ENCODE data around the gene ABCC9. TPM values are rescaled to one million over a fixed set of nuclear protein-coding genes. Genes with fewer than 3 reads are reported as not detected.

ABCC9 gene
- polyA plus RNA-seq, 1 of the 3 experiments (the other 2 are of a cell fraction): 0.02 TPM

DNA sequence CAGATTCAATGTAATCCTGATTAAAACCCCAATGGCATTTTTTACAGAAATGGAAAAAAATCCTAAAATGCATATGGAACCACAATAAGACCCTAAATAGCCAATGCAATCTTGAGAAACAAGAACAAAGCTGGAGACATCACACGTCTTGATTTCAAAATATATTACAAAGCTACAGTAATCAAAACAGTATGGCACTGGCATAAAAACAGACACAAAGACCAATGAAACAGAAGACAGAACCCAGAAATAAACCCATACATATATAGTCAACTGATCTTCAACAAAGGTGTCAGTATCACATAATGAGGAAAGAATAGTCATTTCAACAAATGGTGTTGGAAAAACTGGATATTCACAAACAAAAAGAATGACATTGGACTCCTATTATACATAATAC is 9.4 kb upstream of the ABCC9 start:
- no peaks in the 10 kb centered on the region for H3K4me1 ChIP-seq (ENCODE audit: control insufficient read depth in 1 of 2, insufficient read depth in 2 of 2, low read depth in 1 of 2, low read length in 1 of 2)
- 0% methylated on average over 1 of the region's 1 CpG for WGBS (ENCODE audit: low lambda C conversion rate)
- H3K9me2 ChIP-seq: no peaks in the 10 kb centered on the region; the same call in 1 of the 2 replicates
- no peaks in the 10 kb centered on the region for H3K36me3 ChIP-seq (replicated peaks in 1 of 2; ENCODE audit: control insufficient read depth in 1 of 2, insufficient read depth in 2 of 2, low read length in 1 of 2)
- H3K27ac ChIP-seq (ENCODE audit: low read depth in 2 of 2, low read length in 1 of 2): no peak overlapping the region
- H3K9me3 ChIP-seq: no peaks in the 10 kb centered on the region
- TF ChIP-seq RXRA (IDR thresholded peaks at IDR 0.05; ENCODE audit: borderline replicate concordance, low read depth): no peak
- TF ChIP-seq, protein P1, sequence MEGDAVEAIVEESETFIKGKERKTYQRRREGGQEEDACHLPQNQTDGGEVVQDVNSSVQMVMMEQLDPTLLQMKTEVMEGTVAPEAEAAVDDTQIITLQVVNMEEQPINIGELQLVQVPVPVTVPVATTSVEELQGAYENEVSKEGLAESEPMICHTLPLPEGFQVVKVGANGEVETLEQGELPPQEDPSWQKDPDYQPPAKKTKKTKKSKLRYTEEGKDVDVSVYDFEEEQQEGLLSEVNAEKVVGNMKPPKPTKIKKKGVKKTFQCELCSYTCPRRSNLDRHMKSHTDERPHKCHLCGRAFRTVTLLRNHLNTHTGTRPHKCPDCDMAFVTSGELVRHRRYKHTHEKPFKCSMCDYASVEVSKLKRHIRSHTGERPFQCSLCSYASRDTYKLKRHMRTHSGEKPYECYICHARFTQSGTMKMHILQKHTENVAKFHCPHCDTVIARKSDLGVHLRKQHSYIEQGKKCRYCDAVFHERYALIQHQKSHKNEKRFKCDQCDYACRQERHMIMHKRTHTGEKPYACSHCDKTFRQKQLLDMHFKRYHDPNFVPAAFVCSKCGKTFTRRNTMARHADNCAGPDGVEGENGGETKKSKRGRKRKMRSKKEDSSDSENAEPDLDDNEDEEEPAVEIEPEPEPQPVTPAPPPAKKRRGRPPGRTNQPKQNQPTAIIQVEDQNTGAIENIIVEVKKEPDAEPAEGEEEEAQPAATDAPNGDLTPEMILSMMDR (IDR thresholded peaks at IDR 0.05): no peak
- H3K79me2 ChIP-seq (ENCODE audit: insufficient read depth): no peaks in the 10 kb centered on the region; the same call in 1 of the 2 replicates
- H3K4me3 ChIP-seq (ENCODE audit: low read depth in 2 of 2, low read length in 1 of 2): no peak overlapping the region
- no peak for DNase-seq
- no peak overlapping the region for H2AFZ ChIP-seq (ENCODE audit: low read depth)
- H4K20me1 ChIP-seq (ENCODE audit: insufficient read depth): no peaks in the 10 kb centered on the region
- no peak overlapping the region for H3K9ac ChIP-seq
- ChIA-PET POLR2A (no interaction called here), CTCF (no interaction called here)
- no peak overlapping the region for H3K4me2 ChIP-seq
- no peaks in the 10 kb centered on the region for H3F3A ChIP-seq (replicated peaks; ENCODE audit: insufficient read depth)
- H3K27me3 ChIP-seq (ENCODE audit: insufficient read depth): no peaks in the 10 kb centered on the region

DNA sequence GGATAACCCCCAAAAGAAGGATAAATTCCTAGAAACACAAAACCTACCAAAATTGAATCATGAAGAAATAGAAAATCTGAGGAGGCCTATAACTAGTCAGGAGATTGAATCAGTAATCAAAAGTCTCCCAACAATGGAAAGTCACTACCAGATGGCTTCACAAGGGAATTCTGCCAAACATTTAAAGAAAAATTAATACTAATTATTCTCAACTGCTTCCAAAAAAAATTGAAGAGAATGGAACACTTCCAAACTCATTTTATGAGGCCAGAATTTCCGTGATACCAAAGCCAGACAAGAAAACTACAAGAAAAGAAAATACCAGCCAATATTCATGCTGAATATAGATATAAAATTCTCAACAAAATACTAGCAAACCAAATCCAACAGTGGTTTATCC is 7.8 kb upstream of the ABCC9 start:
- 2% methylated on average over 1 of the region's 1 CpG for whole genome bisulfite sequencing (ENCODE audit: low lambda C conversion rate)
- no peak overlapping the region for H3K27ac ChIP-seq (ENCODE audit: low read depth in 2 of 2, low read length in 1 of 2)
- H4K20me1 ChIP-seq (ENCODE audit: insufficient read depth): no peaks in the 10 kb centered on the region
- H3K36me3 ChIP-seq (replicated peaks in 1 of 2; ENCODE audit: control insufficient read depth in 1 of 2, insufficient read depth in 2 of 2, low read length in 1 of 2): no peaks in the 10 kb centered on the region
- POLR2A ChIA-PET: no interaction called here
- H2AFZ ChIP-seq (ENCODE audit: low read depth): no peak overlapping the region
- H3K4me2 ChIP-seq: no peak overlapping the region
- no peaks in the 10 kb centered on the region; the same call in 1 of the 2 replicates for H3K79me2 ChIP-seq (ENCODE audit: insufficient read depth)
- no peaks in the 10 kb centered on the region for H3K9me3 ChIP-seq
- H3K9ac ChIP-seq: no peak overlapping the region
- H3K27me3 ChIP-seq (ENCODE audit: insufficient read depth): no peaks in the 10 kb centered on the region
- H3K9me2 ChIP-seq: no peaks in the 10 kb centered on the region; the same call in 1 of the 2 replicates
- no peak overlapping the region for H3K4me3 ChIP-seq (ENCODE audit: low read depth in 2 of 2, low read length in 1 of 2)
- no peaks in the 10 kb centered on the region for H3F3A ChIP-seq (replicated peaks; ENCODE audit: insufficient read depth)
- CTCF ChIA-PET: no interaction called here
- H3K4me1 ChIP-seq (ENCODE audit: control insufficient read depth in 1 of 2, insufficient read depth in 2 of 2, low read depth in 1 of 2, low read length in 1 of 2): no peaks in the 10 kb centered on the region
- DNase-seq: no peak
- TF ChIP-seq MEF2A (IDR thresholded peaks at IDR 0.05; ENCODE audit: borderline replicate concordance, low read depth) (no peak), RXRA (IDR thresholded peaks at IDR 0.05; ENCODE audit: borderline replicate concordance, low read depth) (no peak), YY1 (IDR thresholded peaks at IDR 0.05; ENCODE audit: low read depth) (no peak), SIN3A (IDR thresholded peaks at IDR 0.05; ENCODE audit: borderline replicate concordance, low read depth, low read length) (no peak), EZH2phosphoT487 (IDR thresholded peaks at IDR 0.05; ENCODE audit: borderline replicate concordance, low read depth) (no peak), TCF12 (IDR thresholded peaks at IDR 0.05) (no peak), EP300 (IDR thresholded peaks at IDR 0.05; ENCODE audit: borderline replicate concordance in 1 of 2, low read depth in 1 of 2, low read length in 1 of 2) (no peak), GATA2 (CRISPR knock-in tag; IDR thresholded peaks at IDR 0.05) (no peak), POLR2AphosphoS5 (IDR thresholded peaks at IDR 0.05; ENCODE audit: low read depth, low read length) (no peak), MXI1 (IDR thresholded peaks at IDR 0.05; ENCODE audit: low read depth, low read length) (no peak), JUND (IDR thresholded peaks at IDR 0.05) (no peak), SMC3 (IDR thresholded peaks at IDR 0.05; ENCODE audit: low read depth, low read length) (no peak), NFIC (IDR thresholded peaks at IDR 0.05; ENCODE audit: borderline replicate concordance) (no peak)
- TF ChIP-seq, protein P2, sequence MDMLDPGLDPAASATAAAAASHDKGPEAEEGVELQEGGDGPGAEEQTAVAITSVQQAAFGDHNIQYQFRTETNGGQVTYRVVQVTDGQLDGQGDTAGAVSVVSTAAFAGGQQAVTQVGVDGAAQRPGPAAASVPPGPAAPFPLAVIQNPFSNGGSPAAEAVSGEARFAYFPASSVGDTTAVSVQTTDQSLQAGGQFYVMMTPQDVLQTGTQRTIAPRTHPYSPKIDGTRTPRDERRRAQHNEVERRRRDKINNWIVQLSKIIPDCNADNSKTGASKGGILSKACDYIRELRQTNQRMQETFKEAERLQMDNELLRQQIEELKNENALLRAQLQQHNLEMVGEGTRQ (IDR thresholded peaks at IDR 0.05; ENCODE audit: borderline replicate concordance, low read depth, low read length): no peak
- TF ChIP-seq, protein P3, sequence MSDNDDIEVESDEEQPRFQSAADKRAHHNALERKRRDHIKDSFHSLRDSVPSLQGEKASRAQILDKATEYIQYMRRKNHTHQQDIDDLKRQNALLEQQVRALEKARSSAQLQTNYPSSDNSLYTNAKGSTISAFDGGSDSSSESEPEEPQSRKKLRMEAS (IDR thresholded peaks at IDR 0.05; ENCODE audit: low read depth): no peak
- TF ChIP-seq, protein P4, sequence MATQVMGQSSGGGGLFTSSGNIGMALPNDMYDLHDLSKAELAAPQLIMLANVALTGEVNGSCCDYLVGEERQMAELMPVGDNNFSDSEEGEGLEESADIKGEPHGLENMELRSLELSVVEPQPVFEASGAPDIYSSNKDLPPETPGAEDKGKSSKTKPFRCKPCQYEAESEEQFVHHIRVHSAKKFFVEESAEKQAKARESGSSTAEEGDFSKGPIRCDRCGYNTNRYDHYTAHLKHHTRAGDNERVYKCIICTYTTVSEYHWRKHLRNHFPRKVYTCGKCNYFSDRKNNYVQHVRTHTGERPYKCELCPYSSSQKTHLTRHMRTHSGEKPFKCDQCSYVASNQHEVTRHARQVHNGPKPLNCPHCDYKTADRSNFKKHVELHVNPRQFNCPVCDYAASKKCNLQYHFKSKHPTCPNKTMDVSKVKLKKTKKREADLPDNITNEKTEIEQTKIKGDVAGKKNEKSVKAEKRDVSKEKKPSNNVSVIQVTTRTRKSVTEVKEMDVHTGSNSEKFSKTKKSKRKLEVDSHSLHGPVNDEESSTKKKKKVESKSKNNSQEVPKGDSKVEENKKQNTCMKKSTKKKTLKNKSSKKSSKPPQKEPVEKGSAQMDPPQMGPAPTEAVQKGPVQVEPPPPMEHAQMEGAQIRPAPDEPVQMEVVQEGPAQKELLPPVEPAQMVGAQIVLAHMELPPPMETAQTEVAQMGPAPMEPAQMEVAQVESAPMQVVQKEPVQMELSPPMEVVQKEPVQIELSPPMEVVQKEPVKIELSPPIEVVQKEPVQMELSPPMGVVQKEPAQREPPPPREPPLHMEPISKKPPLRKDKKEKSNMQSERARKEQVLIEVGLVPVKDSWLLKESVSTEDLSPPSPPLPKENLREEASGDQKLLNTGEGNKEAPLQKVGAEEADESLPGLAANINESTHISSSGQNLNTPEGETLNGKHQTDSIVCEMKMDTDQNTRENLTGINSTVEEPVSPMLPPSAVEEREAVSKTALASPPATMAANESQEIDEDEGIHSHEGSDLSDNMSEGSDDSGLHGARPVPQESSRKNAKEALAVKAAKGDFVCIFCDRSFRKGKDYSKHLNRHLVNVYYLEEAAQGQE (IDR thresholded peaks at IDR 0.05; ENCODE audit: low read depth, low read length): no peak
- TF ChIP-seq, protein P5, sequence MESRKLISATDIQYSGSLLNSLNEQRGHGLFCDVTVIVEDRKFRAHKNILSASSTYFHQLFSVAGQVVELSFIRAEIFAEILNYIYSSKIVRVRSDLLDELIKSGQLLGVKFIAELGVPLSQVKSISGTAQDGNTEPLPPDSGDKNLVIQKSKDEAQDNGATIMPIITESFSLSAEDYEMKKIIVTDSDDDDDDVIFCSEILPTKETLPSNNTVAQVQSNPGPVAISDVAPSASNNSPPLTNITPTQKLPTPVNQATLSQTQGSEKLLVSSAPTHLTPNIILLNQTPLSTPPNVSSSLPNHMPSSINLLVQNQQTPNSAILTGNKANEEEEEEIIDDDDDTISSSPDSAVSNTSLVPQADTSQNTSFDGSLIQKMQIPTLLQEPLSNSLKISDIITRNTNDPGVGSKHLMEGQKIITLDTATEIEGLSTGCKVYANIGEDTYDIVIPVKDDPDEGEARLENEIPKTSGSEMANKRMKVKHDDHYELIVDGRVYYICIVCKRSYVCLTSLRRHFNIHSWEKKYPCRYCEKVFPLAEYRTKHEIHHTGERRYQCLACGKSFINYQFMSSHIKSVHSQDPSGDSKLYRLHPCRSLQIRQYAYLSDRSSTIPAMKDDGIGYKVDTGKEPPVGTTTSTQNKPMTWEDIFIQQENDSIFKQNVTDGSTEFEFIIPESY (IDR thresholded peaks at IDR 0.05; ENCODE audit: borderline replicate concordance, low read depth): no peak
- TF ChIP-seq, protein P6, sequence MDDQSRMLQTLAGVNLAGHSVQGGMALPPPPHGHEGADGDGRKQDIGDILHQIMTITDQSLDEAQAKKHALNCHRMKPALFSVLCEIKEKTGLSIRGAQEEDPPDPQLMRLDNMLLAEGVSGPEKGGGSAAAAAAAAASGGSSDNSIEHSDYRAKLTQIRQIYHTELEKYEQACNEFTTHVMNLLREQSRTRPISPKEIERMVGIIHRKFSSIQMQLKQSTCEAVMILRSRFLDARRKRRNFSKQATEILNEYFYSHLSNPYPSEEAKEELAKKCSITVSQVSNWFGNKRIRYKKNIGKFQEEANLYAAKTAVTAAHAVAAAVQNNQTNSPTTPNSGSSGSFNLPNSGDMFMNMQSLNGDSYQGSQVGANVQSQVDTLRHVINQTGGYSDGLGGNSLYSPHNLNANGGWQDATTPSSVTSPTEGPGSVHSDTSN (IDR thresholded peaks at IDR 0.05): no peak
